Kidney epithelial cell (primary cell): Measurements from ENCODE around the gene SCP2. TPM values are rescaled to one million over a fixed set of nuclear protein-coding genes. Genes with fewer than 3 reads are reported as not detected.

Experiments
- DNase-seq: peaks from one replicate; pipeline ENCODE4 v3.0.0-alpha.2; 2010; ENCODE audit warnings: low read depth
- H3K27me3 ChIP-seq: 2 replicates; pipeline ENCODE4 v1.6.0; 2011; ENCODE audit warnings: low read length; ENCODE audit not compliant: control insufficient read depth, insufficient read depth
- H3K36me3 ChIP-seq: 2 replicates; pipeline ENCODE4 v1.5.1; 2011; ENCODE audit warnings: low read length; ENCODE audit not compliant: control insufficient read depth, insufficient read depth
- H3K4me3 ChIP-seq: 2 replicates; pipeline ENCODE4 v1.5.1; 2011; ENCODE audit warnings: low read depth, mild to moderate bottlenecking, control low read depth, low read length
- CTCF ChIP-seq: IDR thresholded peaks from 2 replicates; pipeline ENCODE4 v1.5.1; 2011; ENCODE audit warnings: mild to moderate bottlenecking, moderate library complexity, low read length, control low read depth, inconsistent platforms; ENCODE audit not compliant: insufficient read depth, poor library complexity, severe bottlenecking
- total RNA-seq: library from RNA; depleted of rRNA; stranded (reverse); fragments of >200 nt; gene quantifications from 2 replicates; pipeline ENCODE4 v1.2.3, GENCODE V29; 2015

Gene SCP2
- total RNA-seq, 1 donor from 2014 or later: 63.8 TPM

DNA sequence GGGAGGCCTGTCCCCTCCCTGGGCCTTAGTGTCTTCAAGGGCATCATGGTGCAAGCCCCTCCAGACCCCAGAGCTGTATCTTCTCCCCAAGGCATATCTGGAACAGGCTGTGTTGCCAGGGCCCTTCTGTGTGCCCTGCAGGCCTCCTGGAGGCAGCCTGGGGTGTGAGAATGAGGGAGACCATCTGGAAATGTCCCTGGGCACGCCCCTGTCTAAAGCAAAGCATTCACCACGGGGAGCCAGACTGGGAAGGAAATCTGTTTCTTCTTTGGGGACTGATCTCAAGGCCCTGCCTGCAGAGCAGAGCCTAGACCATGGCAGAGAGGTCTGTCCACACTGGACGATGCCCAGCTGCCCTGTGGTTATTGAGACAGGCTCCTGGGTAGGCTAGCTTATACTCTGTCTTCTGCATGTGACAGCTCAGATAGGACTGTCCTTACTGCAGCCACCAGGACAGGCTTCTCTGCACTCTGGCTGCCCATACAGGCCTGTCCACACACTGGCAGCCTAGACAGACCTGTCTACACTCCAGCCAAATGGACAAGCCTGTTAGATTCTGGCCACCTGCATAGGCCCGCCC, 159.5 kb downstream of the SCP2 start:
- Histone ChIP-seq H3K36me3 (no peaks in the 10 kb centered on the region), H3K27me3 (no peaks in the 10 kb centered on the region), H3K4me3 (no peak overlapping the region)
- no peak for DNase-seq
- TF ChIP-seq CTCF: no peak

DNA sequence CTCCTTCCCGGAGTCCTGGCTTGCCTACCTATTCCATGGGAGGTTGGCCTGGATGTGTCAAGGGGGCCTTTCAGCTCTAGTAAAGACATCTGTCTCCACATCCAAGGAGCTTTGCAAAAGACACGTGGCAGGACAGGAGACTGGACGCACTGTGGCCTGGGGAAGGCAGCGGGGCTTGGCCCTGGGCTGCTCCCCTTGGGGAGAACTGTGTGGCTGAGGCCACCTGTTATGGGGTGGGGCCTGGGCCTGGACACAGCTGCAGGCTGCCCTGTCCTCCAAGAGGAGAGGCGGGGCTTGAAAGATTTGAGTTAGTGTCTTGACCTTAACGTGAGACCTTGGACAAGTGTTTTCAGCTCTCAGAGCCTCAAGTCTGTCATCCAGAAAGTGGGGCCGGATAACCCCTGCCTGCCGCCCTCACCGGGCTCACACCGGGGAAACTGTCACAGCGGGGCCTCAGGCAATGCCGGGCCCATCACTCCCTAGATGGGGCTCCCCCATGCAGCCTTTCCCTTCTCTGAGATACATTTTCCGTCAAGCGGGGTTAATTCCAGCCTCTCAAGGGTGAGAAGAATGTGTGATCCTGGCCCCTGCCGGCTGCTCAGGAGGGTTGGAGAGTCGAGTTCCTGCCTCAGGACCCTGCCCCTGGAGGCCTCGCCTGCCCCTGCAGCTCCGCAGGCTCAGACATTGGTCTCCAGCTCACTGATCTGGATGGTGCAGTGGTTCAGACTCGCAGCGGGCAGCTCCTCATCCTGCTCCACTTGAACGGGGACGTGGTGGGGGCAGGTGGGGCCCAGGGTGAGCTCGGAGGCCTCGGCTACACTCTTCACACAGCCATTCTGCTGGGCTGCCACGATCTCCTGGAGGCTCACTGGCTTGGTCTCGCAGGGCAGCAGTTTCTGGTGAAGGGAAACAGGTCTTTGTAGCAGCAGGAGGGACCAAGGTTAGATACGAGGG, 160.5 kb downstream of the SCP2 start:
- Histone ChIP-seq H3K27me3 (no peaks in the 10 kb centered on the region), H3K4me3 (no peak overlapping the region), H3K36me3 (no peaks in the 10 kb centered on the region)
- no peak for DNase-seq
- no peak for TF ChIP-seq CTCF

DNA sequence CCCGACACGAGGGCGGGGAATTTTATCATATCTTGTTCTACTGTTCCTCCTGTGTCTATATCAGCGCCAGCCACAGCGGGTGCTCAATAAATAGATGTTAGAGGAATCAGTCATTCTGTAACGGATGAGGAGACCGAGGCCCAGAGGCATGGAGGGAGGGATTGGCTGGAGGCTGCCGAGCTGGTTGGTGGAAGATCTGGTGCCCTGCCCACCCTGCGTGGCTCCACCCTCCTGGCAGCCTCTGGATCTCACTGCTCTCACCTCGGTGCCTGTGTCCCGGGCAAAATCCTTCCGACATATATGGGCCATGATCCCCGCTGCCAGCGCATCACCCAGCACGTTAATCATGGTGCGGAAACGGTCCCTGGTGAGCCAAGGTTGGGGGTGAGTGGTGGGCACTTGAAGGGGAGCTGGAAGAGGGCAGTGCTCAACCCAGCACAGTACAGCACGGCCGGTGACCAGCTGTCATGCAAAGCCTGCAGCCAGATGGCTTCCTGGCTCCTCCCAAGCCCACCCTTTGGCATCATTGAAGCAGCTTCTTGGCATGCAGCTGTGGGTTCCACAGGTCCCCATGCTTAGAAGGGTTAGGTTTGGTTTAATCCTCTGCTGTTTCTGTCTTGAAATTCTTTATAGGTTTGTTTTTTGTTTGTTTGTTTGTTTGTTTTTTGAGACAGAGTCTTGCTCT, 161.7 kb downstream of the SCP2 start:
- no peak for TF ChIP-seq CTCF
- Histone ChIP-seq H3K36me3 (no peaks in the 10 kb centered on the region), H3K4me3 (no peak overlapping the region), H3K27me3 (no peaks in the 10 kb centered on the region)
- no peak for DNase-seq

DNA sequence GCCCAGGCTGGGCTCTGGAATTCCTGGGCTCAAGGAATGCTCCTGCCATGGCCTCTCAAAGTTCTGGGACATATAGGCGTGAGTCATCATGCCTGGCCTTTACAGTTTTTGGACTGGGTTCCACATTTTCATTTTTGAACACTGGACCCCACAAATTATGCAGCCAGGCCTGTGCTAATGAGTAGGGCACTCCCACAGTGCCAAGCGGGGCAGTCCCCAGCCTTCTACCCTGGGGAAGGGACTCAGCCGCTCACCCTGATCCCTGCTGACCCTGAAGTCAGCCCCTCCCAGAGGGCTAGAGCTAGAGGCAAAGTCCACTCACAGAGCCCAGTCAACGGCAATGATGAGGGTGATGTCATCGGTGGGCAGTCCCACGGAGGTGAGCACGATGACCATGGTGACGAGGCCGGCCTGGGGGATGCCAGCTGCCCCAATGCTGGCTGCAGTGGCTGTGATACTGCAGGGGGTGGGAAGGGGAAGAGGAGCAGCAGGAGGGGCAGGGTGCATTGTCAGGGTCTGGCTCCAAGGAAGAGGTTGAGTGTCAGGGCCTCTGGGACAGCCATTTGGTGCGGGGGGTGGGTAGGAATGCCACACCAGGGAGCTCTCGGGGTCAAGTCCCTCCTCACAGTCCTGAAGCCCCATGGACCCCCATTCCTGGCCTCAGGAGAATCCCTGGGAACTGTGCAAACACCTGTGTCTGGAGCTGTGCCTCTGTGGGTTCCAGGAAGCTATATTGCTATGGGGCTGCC, 162.6 kb downstream of the SCP2 start:
- Histone ChIP-seq H3K4me3 (no peak overlapping the region), H3K36me3 (no peaks in the 10 kb centered on the region), H3K27me3 (no peaks in the 10 kb centered on the region)
- no peak for DNase-seq
- no peak for TF ChIP-seq CTCF

- no peaks in the 10 kb centered on the region for H3K27me3 ChIP-seq
- no peak for TF ChIP-seq CTCF
- H3K36me3 ChIP-seq: no peaks in the 10 kb centered on the region
- no peak for DNase-seq
- H3K4me3 ChIP-seq: no peak overlapping the region
Observed at GRCh38 chr1:53090227-53091147, 163.4 kb downstream of the SCP2 start.
